ENCODE measurements around the gene RCC1.

DNA sequence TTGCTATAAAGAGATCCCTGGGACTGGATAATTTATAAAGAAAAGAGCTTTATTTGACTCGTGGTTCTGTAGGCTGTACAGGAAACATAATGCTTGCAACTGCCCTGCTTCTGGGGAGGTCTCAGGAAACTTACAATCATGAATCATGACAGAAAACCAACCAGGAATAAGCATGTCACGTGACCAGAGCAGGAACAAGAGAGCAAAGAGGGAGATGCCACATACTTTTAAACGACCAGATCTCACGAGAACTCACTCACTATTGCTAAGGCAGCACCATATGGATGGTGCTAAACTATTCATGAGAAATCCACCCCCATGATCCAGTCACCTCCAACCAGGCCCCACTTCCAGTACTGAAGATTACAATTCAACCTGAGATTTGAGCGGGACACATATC is 49.8 kb upstream of the RCC1 start:
- TF ChIP-seq, protein P1, sequence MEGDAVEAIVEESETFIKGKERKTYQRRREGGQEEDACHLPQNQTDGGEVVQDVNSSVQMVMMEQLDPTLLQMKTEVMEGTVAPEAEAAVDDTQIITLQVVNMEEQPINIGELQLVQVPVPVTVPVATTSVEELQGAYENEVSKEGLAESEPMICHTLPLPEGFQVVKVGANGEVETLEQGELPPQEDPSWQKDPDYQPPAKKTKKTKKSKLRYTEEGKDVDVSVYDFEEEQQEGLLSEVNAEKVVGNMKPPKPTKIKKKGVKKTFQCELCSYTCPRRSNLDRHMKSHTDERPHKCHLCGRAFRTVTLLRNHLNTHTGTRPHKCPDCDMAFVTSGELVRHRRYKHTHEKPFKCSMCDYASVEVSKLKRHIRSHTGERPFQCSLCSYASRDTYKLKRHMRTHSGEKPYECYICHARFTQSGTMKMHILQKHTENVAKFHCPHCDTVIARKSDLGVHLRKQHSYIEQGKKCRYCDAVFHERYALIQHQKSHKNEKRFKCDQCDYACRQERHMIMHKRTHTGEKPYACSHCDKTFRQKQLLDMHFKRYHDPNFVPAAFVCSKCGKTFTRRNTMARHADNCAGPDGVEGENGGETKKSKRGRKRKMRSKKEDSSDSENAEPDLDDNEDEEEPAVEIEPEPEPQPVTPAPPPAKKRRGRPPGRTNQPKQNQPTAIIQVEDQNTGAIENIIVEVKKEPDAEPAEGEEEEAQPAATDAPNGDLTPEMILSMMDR (IDR thresholded peaks at IDR 0.05): no peak
- TF ChIP-seq EZH2phosphoT487 (IDR thresholded peaks at IDR 0.05) (no peak), EZH2 (IDR thresholded peaks at IDR 0.05) (no peak)
